ENCODE results near the gene TBCE. TPM values are rescaled to one million over a fixed set of nuclear protein-coding genes. Genes with fewer than 3 reads are reported as not detected.
"Not testable (repeated sequence)": the region's sequence is repeated elsewhere in the genome, so short reads cannot be mapped to it uniquely, and the experiment has no call there.

Gene TBCE
- total and polyA plus RNA-seq, 2 donors (not counting 1 experiment from before 2014, with no cell fraction given) = 31.4 to 46.9 TPM

DNA sequence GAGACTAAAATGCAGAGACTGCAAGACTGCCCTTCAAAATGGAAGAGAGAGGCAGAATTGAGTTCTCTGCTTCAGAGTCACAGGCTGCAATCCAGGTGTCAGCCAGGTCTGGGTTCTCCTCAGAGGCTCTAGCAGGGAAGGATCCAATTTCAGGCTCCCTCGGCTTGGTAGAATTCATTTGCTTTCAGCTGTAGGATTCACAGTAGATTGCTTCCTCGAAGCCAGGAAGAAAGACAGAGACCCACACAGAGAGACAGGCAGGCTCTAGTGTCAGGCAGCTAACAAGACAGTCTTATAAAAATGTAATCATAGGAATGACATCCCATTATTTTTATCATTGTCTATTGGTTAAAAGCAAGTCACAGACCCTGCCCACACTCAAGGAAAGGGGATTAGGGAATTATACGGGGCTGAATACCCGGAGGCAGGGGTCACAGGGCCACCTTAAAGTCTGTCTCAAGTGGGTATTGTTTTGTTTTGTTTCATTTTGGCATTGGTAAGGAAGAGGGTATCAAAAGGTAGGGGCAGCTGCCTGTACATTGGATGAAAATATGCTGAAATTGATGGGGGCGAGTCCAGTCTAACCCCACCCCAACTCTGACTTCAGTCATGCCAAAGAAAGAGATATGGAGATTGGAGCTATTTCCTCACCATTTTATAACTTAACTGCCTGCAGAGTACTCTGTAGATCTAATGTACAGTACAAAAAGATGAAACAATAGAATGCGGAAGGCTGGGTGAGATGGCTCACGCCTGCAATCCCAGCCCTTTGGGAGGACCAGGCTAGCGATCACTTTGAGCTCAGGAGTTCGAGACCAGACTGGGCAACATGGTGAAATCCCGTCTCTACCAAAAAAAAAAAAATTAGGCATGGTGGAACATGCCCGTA is 9.5 kb upstream of the TBCE start:
- Histone ChIP-seq H2AFZ (ENCODE audit: low read length) (no peak overlapping the region), H3K79me2 (ENCODE audit: control insufficient read depth, insufficient read depth, low read length) (no peaks in the 10 kb centered on the region), H3K9me3 (ENCODE audit: control insufficient read depth, insufficient read depth, low read depth, low read length) (no peaks in the 10 kb centered on the region), H3K27me3 (ENCODE audit: control insufficient read depth, insufficient read depth, low read length) (no peaks in the 10 kb centered on the region), H3K4me2 (ENCODE audit: extremely low read depth, insufficient read depth, low read length) (no peak overlapping the region), H3K36me3 (ENCODE audit: control insufficient read depth, insufficient read depth, low read length) (no peaks in the 10 kb centered on the region), H3K9ac (ENCODE audit: insufficient read depth, low read length) (no peak overlapping the region), H3K4me1 (ENCODE audit: control insufficient read depth, extremely low read depth, insufficient read depth, low read length) (no peaks in the 10 kb centered on the region), H3K4me3 (replicated peaks in 1 of 4; ENCODE audit: control extremely low read depth in 1 of 4, insufficient read depth in 1 of 4, low read depth in 3 of 4, low read length in 4 of 4) (no peak overlapping the region), H4K20me1 (ENCODE audit: control insufficient read depth, extremely low read depth, insufficient read depth, low read length) (no peaks in the 10 kb centered on the region), H3K27ac (ENCODE audit: insufficient read depth, low read length) (no peak overlapping the region)
- DNase-seq (ENCODE audit: low read depth in 2 of 2) = no peak
- TF ChIP-seq, protein P1, sequence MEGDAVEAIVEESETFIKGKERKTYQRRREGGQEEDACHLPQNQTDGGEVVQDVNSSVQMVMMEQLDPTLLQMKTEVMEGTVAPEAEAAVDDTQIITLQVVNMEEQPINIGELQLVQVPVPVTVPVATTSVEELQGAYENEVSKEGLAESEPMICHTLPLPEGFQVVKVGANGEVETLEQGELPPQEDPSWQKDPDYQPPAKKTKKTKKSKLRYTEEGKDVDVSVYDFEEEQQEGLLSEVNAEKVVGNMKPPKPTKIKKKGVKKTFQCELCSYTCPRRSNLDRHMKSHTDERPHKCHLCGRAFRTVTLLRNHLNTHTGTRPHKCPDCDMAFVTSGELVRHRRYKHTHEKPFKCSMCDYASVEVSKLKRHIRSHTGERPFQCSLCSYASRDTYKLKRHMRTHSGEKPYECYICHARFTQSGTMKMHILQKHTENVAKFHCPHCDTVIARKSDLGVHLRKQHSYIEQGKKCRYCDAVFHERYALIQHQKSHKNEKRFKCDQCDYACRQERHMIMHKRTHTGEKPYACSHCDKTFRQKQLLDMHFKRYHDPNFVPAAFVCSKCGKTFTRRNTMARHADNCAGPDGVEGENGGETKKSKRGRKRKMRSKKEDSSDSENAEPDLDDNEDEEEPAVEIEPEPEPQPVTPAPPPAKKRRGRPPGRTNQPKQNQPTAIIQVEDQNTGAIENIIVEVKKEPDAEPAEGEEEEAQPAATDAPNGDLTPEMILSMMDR (conservative IDR thresholded peaks at IDR 0.05 in 1 of 2, IDR thresholded peaks at IDR 0.05 in 1 of 2; ENCODE audit: low read depth in 1 of 2, low read length in 2 of 2) = no peak
- no peak for TF ChIP-seq EZH2 (IDR thresholded peaks at IDR 0.05; ENCODE audit: low read length, missing control alignments)

DNA sequence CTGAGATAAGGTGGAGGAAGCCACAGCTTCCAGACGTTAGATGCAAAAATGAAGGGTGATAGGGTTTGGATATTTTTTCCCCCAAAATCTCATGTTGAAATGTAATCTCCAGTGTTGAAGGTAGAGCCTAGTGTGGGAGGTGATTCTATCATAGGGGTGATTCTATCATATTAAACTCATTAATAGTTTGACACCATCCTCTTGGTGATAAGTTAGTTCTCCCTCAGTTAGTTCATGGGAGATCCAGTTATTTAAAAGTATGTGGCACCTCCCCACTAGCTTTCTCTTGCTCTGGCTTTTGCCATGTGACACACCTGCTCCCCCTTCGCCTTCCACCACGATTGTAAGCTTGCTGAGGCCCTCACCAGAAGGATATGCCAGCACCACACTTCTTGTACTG is 8.3 kb upstream of the TBCE start:
- Histone ChIP-seq H3K79me2 (ENCODE audit: control insufficient read depth, insufficient read depth, low read length) (no peaks in the 10 kb centered on the region), H3K27ac (ENCODE audit: insufficient read depth, low read length) (no peak overlapping the region), H4K20me1 (ENCODE audit: control insufficient read depth, extremely low read depth, insufficient read depth, low read length) (no peaks in the 10 kb centered on the region), H3K4me2 (ENCODE audit: extremely low read depth, insufficient read depth, low read length) (no peak overlapping the region), H3K4me3 (replicated peaks in 1 of 4; ENCODE audit: control extremely low read depth in 1 of 4, insufficient read depth in 1 of 4, low read depth in 3 of 4, low read length in 4 of 4) (no peak overlapping the region), H3K27me3 (ENCODE audit: control insufficient read depth, insufficient read depth, low read length) (no peaks in the 10 kb centered on the region), H3K4me1 (ENCODE audit: control insufficient read depth, extremely low read depth, insufficient read depth, low read length) (no peaks in the 10 kb centered on the region), H3K9ac (ENCODE audit: insufficient read depth, low read length) (no peak overlapping the region), H2AFZ (ENCODE audit: low read length) (no peak overlapping the region), H3K9me3 (ENCODE audit: control insufficient read depth, insufficient read depth, low read depth, low read length) (no peaks in the 10 kb centered on the region), H3K36me3 (ENCODE audit: control insufficient read depth, insufficient read depth, low read length) (no peaks in the 10 kb centered on the region)
- DNase-seq (ENCODE audit: low read depth in 2 of 2) = no peak
- no peak for TF ChIP-seq EZH2 (IDR thresholded peaks at IDR 0.05; ENCODE audit: low read length, missing control alignments)
- TF ChIP-seq, protein P1 (conservative IDR thresholded peaks at IDR 0.05 in 1 of 2, IDR thresholded peaks at IDR 0.05 in 1 of 2; ENCODE audit: low read depth in 1 of 2, low read length in 2 of 2) = no peak

DNA sequence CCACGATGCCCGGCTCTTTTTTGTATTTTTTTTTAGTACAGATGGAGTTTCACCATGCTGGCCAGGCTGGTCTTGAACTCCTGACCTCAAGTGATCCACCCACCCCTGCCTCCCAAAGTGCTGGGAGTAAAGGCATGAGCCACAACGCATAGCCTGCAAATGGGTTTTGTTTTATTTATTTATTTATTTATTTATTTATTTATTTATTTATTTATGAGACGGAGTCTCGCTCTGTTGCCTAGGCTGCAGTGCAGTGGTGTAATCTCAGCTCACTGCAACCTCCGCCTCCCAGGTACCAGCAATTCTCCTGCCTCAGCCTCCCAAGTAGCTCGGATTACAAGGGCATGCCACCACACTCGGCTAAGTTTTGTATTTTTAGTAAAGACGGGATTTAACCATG is 3.0 kb upstream of the TBCE start:
- not testable (repeated sequence) for H3K36me3 ChIP-seq (ENCODE audit: control insufficient read depth, insufficient read depth, low read length); H4K20me1 ChIP-seq (ENCODE audit: control insufficient read depth, extremely low read depth, insufficient read depth, low read length); H3K9me3 ChIP-seq (ENCODE audit: control insufficient read depth, insufficient read depth, low read depth, low read length); H3K27me3 ChIP-seq (ENCODE audit: control insufficient read depth, insufficient read depth, low read length); H3K4me1 ChIP-seq (ENCODE audit: control insufficient read depth, extremely low read depth, insufficient read depth, low read length); H3K9ac ChIP-seq (ENCODE audit: insufficient read depth, low read length); H3K4me2 ChIP-seq (ENCODE audit: extremely low read depth, insufficient read depth, low read length); H3K79me2 ChIP-seq (ENCODE audit: control insufficient read depth, insufficient read depth, low read length); DNase-seq (ENCODE audit: low read depth in 2 of 2); H2AFZ ChIP-seq (ENCODE audit: low read length); H3K27ac ChIP-seq (ENCODE audit: insufficient read depth, low read length); H3K4me3 ChIP-seq (replicated peaks in 1 of 4; ENCODE audit: control extremely low read depth in 1 of 4, insufficient read depth in 1 of 4, low read depth in 3 of 4, low read length in 4 of 4)
